DMS53 treated with DMSO at 0.1 percent for 48 hours (cell line): ENCODE measurements around the gene TRAF2.

Experiments used
- DNase-seq: peaks from one replicate; lab custom pipeline; 2025; ENCODE audit not compliant: unreplicated experiment; lab: John Stamatoyannopoulos, UW

TRAF2 gene

DNA sequence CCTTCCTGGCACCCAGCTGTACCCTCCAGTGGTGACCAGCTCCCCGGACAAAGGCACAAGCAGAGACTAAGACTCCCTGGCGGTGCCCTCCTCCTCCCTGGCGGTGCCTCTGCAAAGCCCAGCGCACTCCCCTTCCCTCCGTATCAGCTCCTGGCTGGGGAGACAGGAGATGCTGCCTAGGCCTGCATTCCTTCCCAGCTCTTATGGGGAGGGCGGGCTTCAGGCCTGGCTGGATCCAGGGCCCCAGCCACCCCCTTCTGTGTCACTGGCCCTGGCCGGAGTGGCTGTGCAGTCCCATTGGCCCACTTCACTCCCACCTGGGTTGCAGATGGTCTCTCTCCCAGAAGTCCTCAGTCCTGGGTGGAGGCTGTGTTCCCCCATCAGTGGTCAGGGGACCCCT, 72.2 kb downstream of the TRAF2 start:
- DNase-seq, result no peak

DNA sequence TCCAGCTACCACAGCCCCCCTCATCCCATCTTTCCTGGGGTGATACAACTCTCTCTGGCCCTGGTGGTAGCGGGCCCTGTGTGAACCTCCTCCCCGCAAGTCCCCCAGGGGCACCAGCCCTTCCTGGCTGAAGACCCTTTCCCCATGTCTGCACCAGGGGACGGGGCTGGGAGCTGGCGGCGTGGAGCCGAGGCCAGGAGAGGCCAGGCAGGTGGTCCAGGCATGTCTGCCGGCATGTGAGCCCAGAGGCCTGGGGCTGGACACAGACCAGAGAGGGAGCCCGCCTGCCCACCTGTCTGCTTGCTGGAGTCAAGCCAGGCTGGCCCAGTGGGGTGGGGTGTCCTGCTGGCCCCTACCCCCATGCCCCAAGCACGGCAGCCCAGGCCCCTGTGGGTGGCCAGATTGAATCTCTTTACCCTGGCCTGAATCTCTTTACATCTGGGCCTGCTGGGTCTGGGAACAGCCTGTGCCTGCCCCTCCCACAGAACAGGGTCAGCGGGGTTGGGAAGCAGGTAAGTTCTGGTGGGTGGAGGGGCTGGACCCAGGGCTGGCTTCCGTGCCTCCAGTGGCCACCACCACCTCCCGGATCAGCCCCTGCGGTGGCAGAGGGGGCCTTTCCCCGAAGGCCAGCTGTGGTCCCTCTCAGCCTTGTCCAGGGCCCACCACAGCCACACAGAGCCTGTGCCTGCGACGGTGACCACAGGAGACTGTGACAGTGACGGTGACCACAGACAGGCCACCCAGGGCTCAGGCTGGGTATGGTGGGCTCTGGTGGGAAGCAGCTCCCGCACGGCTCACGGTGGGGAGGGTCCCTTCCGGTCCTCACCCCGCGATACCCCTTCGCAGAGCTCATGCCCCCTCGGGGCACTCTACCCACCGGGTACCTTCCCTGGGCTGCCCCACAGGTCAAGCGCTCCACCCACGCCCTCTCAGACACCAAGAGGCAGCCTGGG, 72.9 kb downstream of the TRAF2 start:
- no peak for DNase-seq

DNA sequence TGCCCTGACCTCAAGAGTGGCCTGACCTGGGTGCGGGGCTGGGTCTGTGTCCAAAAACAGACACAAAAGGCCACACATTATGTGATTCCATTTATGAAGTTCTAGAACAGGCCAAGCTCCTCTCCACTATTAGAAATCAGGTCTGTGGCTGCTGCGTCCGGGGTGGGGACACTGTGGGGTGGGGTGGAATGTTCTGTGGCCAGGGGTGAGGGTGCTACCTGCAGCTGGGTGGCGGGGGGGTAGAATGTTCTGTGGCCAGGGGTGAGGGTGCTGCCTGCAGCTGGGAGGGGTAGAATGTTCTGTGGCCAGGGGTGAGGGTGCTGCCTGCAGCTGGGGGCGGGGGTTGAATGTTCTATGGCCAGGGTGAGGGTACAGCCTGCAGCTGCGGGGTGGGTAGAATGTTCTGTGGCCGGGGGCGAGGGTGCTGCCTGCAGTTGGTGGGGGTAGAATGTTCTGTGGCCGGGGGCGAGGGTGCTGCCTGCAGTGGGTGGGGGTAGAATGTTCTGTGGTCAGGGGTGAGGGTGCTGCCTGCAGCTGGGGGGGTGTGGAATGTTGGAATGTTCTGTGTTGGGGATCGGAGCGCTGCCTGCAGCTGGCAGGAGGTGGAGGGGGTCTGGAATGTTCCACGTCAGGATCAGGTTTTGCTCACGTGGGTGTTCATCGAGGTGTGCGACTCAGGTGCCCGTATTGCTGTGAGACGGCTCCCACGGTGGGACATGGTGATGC, 74.1 kb downstream of the TRAF2 start:
- DNase-seq, result no peak

DNA sequence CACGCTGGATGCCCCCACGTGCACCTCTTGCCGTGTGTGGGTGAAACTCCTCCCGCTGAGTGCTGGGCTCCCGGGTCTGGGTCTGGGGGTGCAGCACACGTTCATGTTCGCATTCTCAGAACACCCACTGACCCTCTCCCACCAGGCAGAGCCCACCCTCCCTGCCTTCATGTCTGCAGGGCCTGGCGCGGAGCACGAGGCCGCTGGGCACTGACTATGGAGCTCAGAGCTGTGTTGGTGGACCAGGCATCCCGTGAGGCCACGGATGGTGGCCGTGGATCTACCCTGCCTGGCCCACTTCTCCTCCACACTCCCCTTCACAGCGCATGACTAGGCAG, 74.6 kb downstream of the TRAF2 start:
- no peak for DNase-seq

DNA sequence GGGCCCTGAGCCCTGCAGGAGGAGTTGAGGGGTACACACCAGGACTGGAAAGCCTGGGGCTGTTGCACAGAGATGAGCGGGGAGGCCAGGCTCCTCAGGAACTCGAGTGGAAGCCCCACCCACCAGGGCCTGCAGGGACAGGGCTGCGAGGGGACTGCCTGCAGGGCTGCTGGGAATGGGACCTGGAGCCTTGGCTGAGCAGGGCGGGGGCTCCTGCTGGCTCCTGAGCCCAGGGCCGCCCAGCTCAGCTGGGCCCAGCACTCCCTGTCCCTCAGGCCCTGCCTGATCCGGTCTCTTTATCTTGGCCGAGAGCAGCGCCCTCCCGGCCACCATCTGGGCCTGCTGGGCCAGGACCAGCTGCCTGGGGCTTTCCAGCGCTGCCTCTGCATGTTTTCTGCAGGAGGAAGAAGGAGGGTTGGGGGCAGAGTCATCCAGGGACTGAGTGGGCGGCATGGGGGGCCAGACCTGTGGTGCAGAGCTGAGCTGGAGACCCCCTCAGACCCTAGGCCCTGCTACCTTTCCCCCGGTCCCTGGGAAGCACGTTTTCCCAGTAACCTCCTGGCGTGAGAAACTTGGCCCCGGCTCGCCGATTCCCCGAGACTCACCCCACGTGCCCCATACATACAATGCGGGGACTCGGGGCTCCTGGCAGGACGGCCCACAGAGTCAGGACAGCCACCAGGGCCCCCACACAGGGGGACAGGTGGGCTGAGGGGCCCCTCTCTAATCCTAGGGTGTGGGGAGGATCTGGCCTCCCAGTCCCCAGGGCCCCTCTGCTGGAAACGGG, 75.2 kb downstream of the TRAF2 start:
- DNase-seq, result no peak

DNA sequence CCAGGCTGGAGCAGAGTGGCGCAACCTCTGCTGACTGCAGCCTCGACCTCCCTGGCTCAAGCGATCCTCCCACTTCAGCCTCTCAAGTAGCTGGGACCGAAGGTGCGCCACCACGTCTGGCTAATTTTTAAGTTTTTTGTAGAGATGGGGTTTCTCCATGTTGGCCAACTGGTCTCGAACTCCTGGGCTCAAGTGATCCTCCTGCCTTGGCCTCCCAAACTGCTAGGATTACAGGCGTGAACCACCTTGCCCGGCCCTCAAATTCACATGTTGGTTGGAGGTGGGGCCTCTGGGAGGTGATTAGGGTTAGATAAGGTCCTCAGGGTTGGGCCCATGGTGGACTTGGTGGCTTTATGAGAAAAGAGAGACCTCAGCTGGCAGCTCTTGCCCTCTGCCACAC, 75.8 kb downstream of the TRAF2 start:
- DNase-seq, result no peak

DNA sequence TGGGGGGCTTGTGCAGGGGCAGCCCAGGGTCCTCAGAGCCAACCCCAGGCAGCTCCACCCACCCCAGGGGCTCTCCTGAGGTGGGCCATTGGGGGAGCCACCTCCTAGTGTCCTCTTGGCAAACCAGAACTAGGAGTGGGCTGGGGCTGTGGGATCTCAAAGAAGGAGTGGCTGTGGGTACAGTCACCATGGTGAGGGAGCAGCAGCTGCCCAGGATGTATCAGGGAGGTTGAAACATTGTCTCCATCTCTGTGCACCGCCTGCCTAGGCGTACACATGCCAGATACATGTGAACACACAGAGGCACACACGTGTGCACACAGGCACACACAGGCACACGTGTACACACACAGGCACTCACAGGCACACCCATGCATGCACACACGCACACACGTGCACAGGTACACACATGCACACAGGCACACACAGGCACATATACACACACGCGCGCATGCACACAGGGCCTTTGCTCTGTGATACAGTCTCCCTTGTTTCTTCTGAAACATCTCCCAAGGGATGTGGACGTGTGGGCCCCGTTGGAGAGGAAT, 76.5 kb downstream of the TRAF2 start:
- no peak for DNase-seq

DNA sequence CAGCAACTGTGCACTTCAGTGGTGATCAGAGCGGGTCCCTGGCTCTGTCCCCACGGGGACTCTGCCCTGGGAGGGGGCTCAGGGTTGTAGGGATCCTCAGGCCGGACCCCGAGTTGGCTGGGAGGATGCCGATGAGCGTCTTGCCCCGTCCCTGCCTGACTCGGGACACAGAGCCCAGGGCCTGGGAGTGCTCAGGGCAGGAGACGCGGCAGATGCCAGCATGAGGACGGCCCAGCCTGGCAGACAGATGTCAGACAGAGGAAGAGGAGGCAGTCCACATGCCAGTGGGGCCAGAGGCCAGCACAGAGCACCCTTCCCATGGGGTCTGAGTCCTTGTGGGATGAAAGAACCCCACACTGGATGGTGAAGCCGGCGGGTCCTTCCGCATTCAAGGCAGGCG, 77.0 kb downstream of the TRAF2 start:
- no peak for DNase-seq

DNA sequence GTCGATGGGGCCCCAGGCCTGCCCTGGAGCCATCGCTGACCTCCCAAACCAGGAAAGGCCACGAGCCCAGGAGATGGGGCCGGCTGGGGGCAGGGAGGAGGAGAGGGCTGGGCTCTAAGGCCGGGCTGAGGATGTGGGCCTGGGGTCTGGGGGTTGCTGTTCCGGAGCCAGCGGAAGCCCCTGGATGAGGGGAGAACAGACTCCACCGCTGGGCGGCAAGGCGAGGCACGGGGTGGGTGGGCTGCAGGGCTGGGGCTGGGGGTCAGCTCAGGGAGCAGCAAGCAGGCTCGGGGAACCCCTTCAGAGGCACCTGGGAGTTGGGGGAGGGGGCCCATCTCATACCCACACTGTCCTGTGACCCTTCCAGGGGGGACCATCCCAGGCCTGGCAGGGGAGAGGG, 77.4 kb downstream of the TRAF2 start:
- DNase-seq, result no peak

DNA sequence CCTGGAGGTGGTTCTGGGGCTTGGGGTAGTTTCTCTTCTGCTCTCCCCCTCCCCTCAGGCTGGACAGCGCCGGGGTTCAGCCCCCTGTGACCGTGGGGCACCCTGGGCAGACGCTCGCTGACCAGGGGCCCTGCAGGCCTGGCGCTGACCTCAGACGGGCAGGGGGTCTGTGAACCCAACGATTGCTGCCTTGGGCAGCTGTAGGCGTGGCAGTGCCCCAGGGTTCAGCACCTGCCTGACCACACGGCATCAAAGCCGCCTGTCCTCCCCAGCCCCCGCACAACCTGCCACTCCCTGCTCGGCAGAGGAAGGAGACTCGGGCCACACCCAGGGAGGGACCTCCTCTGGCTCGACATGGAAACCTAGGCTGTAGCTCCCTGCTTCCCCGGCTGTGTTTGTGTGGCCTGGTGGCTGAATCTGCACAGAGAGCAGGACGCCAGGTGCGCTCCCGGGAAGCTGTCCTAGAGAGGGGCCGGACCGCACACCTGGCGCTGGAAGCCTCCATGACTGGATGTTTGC, 77.9 kb downstream of the TRAF2 start:
- peak; percentile 52 for DNase-seq

DNA sequence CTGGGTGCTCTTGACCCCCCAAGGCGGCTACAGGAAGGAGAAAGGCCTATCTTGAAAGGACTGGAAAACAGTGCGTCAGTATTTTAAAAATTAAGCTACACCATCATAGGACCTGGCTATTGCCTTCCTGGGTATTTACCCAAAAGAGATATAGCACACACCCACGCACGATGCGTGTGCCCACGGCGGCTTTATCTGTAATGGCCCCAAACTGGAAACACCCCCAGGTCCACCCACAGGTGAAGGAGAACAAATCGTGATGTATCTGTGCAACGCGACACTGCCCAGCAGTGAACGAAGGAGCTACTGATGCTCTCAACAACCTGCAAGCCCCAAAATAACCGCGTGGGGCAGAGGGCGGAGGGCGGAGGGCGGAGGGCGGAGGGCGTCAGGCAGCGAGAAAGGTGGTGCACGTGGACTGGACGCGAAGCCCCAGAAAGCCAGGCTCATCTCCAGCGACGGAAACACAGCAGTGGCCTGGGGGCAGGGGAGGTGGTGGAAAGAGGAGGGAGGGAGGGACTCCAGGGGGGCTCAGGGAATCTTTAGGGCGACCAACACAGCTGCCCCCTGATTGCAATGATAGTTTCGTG, 78.6 kb downstream of the TRAF2 start:
- DNase-seq, result no peak

DNA sequence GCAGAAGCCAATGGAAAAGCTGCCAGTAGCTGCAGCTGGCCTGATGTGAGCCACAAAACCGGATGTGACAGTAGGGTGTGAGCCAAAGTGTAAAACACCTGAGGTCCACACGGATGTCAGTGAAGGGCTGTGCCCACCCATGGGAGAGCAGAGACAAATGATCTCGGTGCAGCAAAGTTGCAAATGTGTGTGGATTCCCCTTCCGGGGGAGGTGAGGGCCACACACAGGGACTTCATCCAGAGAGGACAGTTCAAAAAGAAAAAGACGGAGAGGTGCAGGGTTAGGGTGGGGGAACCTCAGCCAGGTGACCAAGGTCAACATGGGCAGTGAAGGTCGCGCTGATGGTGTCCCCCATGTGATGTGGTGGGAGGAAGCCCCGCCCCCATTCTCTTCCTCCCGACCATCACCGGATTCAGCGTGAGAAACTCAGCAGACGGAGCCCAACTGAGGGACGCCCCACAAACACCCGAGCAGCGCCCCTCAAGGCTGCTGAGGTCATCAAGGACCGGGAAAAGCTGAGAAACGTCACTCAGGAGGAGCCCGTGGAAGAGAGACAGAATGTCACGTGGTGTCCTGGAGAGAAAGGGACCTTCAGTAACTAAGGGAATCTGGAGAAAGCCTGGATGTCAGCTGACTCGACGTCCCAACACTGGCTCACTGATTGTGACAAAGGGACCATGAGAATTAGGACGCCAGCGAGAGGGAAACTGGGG, 79.6 kb downstream of the TRAF2 start:
- no peak for DNase-seq

DNA sequence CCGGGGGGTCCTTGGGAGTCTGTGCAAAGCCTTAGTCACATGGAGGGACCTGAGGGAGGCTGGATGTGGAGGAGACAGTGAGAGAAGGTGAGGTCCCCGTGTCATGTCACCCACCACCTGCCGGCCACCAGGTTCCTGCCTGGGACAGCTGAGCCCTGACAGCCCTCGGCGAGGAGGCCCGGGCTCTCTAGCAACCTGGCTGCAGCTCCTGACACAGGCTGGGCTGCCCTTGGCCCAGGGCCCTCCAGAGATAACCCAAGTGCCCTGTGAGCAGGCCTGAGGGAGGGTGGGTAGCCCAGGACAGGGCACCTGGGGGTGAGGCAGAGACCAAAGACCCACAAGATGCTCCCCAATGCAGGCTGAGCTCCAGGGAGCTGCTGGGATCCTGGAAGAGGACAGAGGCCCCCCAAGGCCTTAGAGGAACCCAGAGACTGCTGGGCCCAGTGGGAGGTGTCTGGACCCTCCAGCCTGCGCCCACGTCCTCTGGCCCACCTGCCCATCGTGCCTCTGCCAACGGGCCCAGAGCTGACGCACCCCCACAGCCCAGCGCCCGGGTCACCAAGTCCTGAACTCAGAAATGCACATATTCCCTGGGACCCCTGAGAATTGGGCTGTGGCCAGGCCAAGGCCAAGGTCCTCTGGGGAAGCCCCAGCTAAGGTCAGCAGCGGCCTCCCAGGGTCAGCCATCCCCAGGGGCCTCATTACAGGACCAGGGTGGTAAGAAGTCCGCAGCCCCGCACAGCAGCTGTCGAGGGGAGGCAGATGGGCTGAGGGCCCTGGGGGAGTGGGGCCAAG, 82.2 kb downstream of the TRAF2 start:
- DNase-seq, result no peak

DNA sequence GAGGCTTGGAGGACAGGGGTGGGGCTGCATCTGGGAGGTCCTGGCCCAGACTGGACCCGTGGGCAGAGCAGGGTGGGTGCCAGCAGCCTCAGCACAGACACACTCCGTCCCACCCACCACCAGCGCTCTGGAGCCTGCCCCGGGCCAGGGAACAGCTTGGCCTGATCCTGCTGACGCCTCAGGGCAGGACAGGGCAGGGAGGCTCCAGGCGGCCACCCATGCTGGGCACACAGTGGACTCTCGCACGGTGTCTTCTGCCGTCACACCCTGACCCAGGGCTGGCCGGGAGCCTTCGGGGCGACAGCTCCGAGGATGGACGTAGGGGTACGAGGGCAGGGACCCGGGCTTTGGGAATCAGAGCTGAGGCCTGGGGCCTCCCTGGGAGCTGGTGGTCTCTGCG, 82.8 kb downstream of the TRAF2 start:
- no peak for DNase-seq

DNA sequence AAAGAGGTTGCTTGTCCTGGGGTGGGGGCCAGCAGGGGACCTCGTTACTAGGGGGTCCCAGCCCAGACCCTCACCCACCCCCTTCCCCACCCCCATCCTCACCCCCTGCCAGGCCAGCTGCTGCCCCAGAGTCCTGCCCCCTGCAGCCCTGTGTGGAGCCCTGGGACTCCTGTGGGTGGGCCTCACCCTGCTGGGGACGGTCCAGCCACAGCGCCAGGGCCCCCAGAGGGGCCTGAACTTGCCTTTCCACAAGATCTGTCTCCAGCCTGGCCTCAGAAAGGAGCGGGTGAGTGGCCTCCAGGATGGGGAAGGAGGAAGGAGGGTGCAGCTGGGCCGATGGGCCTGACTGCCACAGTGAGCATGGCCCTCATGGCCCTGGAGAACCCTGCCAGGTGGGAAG, 83.5 kb downstream of the TRAF2 start:
- no peak for DNase-seq

DNA sequence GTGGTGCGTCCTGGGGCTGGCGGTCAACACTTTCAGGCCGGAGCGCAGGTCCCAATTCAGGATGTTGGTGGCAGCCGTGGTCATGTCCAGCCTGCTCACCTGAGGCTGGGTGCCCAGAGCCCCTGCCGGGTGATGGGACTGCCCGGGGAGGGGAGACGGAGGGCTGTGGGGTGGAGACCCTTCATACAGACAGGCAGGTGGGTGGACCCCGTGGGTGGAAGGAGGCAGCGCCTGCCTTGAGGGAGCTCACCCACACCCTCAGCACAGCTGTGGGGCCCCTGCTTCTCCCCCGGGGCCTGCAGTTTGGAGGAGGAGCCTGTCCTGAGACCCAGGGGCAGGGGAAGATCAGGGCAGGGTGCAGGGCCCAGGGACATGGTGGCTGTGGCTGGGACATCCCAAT, 84.0 kb downstream of the TRAF2 start:
- no peak for DNase-seq

DNA sequence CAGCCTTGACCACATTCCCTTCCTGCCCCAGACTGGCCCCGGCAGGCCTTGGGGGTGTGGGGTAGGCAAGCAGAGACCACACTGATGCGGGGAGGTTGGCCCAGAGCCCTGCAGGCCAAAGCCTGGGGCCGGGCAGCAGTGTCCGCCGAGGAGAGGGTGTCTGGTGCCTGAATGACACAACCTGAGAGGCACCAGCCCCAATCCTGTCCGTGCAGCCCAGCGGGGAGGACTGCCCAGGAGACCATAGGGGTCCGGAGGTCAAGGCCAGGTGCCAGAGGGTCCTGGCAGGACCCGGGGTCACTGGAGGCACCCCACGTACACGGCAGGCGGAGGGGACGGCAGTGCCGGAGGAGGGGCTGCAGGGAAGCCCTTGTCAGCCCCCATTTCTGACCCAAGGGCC, 85.4 kb downstream of the TRAF2 start:
- no peak for DNase-seq

DNA sequence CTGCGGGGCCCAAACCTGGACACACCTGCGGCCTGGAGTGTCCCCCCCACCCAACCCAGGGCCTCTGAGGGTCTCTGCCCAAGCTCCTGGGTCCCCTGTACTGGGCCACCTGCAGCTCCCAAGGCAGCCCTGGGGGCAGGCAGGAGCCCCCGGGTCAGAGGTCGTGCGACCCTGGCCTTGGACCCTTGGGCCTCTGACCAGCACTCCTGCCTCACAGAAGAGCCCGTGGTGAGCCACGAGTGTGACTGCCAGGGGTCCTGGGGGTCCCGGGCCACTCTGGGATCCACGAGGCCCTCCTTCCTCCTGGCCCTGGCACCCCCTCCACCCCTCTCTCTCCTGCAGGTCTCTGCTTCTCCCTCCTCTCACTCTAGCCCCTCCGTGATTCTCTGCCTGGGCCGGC, 86.0 kb downstream of the TRAF2 start:
- no peak for DNase-seq

DNA sequence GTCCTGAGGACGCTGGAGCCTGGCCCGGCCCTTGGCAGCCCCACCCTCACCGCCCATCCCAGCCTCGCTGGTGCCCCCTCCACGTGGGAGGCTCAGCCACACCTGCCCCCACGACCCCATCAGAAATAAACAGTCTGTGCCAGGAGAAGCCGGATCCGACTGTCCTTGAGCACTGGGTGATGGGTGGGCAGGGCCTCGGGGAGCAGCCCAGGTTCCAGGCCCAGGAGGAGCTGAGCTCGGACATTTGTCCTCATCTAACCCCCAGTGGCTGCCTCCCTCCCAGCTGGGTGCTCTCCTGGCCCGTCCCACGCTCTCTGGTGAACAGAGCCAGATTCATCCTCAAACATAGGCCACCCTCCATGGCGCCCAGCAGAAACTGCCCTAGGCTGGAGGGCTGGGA, 86.4 kb downstream of the TRAF2 start:
- DNase-seq, result no peak
